Lower lobe of right lung (tissue), 2 donors: ENCODE measurements around the gene HEPACAM2. TPM values are rescaled to one million over a fixed set of nuclear protein-coding genes. Genes with fewer than 3 reads are reported as not detected.

Source experiments
- ATAC-seq, 2 donors: fragments of 200-7000 bp; cut with Tn5 transposase; one replicate each; pipeline ENCODE4 v1.9.1; 2020 to 2022; ENCODE audit warnings: mild to moderate bottlenecking in 2 of 2, moderate library complexity in 2 of 2
- DNase-seq: peaks from one replicate; pipeline ENCODE4 v3.0.0-alpha.2; 2020
- H3K27ac ChIP-seq: fragments of 200-600 bp; one replicate; pipeline ENCODE4 v1.8.0; 2022
- H3K27me3 ChIP-seq: fragments of 200-600 bp; one replicate; pipeline ENCODE4 v1.8.0; 2022; ENCODE audit warnings: low read depth
- H3K36me3 ChIP-seq: fragments of 200-600 bp; one replicate; pipeline ENCODE4 v1.8.0; 2022; ENCODE audit warnings: mild to moderate bottlenecking
- H3K4me1 ChIP-seq: fragments of 200-600 bp; one replicate; pipeline ENCODE4 v1.8.0; 2022
- H3K4me3 ChIP-seq: fragments of 200-600 bp; one replicate; pipeline ENCODE4 v1.8.0; 2022; ENCODE audit warnings: mild to moderate bottlenecking
- H3K9me3 ChIP-seq: fragments of 200-600 bp; one replicate; pipeline ENCODE4 v1.8.0; 2022
- intact Hi-C: fragments of 100-400 bp; cut with DNase I; formaldehyde crosslinking; loops from one replicate; pipeline ENCODE4 v1.11.0; 2022
- total RNA-seq: library from RNA; stranded (reverse); fragmentation: NEBNext Ultra II Directional; extraction: Animal tissue kit (Norgen Biotek cat#: 25700); gene quantifications from one replicate; pipeline ENCODE4 v1.2.1, GENCODE V29; 2021
- TF ChIP-seq, protein P1 (sequence below): fragments of 200-600 bp; IDR thresholded peaks from one replicate; pipeline ENCODE4 v1.8.0; 2022; ENCODE audit warnings: antibody characterized with exemption, mild to moderate bottlenecking
- donor health status: DM: no; HTN: yes; CAD: no; lungs with severe emphysema.

The HEPACAM2 gene
- total RNA-seq, 1 donor from 2014 or later: 0.18 TPM

DNA sequence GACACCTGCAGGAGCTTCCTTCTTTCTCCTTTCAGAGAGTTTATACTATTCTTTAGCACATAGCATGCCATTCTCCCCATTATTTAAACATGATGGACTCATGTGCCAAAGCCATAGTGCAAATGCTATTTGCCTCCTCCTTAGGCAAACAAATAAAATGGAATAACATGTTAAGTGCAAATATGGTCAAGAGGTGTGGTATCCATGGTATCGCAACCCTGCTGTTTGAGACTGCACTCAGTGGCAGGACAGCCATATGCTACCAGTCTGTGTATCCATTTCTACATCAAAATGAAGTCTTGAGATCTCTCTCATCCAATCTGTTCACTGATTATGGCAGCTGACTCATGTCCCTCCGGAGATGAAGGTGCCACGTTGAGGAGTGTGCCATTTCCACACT lies 22.8 kb downstream of the HEPACAM2 start:
- DNase-seq: no peak
- Histone ChIP-seq H3K36me3 (no peaks in the 10 kb centered on the region), H3K27me3 (no peaks in the 10 kb centered on the region), H3K4me1 (no peaks in the 10 kb centered on the region), H3K9me3 (no peaks in the 10 kb centered on the region), H3K27ac (no peak overlapping the region), H3K4me3 (no peak overlapping the region)
- intact Hi-C loops: no loop called here
- TF ChIP-seq, protein P1, sequence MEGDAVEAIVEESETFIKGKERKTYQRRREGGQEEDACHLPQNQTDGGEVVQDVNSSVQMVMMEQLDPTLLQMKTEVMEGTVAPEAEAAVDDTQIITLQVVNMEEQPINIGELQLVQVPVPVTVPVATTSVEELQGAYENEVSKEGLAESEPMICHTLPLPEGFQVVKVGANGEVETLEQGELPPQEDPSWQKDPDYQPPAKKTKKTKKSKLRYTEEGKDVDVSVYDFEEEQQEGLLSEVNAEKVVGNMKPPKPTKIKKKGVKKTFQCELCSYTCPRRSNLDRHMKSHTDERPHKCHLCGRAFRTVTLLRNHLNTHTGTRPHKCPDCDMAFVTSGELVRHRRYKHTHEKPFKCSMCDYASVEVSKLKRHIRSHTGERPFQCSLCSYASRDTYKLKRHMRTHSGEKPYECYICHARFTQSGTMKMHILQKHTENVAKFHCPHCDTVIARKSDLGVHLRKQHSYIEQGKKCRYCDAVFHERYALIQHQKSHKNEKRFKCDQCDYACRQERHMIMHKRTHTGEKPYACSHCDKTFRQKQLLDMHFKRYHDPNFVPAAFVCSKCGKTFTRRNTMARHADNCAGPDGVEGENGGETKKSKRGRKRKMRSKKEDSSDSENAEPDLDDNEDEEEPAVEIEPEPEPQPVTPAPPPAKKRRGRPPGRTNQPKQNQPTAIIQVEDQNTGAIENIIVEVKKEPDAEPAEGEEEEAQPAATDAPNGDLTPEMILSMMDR: no peak
- peak; percentile 21 to 37 for ATAC-seq

DNA sequence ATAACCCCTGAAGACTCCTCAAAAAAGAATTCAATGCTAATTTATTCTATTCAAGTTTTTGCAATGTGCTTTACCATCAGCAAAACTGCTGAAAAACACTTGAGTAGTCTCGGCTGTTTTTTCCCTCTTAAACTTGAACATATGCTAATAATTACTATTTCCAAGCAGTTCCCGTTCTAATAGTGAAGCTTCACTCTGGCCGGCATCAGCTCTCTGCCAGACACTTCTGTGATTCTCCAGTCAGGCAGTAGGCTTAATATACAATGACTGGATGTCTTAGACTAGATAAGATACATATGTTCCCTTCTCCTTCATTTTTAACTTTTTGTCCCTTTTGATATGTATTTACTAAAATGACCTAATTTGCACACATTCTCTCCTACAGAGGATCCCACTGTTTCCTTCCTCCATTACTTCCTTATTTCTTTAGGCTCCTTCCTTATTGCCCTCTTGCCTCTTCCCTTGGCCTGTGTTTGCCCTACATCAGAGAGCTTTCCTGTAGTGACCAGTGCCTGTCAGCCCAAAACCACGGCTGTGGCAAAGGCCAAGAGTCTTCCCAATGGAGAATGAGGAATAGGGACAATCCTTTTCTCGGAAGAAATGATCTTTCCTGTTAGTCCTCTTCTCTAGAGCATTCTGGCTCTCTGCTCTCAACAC lies 23.5 kb downstream of the HEPACAM2 start:
- no peaks in the 10 kb centered on the region for H3K36me3 ChIP-seq
- H3K4me3 ChIP-seq: no peak overlapping the region
- H3K4me1 ChIP-seq: no peaks in the 10 kb centered on the region
- TF ChIP-seq, protein P1: no peak
- H3K27ac ChIP-seq: no peak overlapping the region
- no peaks in the 10 kb centered on the region for H3K27me3 ChIP-seq
- ATAC-seq (no peak), DNase-seq (no peak)
- no peaks in the 10 kb centered on the region for H3K9me3 ChIP-seq
- intact Hi-C loops: no loop called here

DNA sequence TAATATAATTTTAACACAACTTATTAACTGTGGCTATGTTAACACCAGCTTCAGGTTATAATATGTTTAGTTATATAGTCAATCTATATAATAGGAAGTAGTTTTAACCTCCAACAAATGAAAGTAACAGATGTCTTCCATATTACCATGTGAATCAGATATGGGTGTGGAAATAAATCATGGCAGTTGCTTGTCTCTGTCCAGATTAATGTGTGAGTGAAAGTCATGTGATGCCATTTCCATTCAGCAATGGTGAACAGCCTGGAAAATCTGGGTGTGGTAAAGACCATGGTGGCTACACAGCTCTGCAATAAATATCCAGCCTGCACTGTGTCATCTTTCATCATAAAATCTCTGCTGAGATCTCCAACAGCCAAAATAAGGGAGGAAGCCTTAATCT lies 27.8 kb downstream of the HEPACAM2 start:
- intact Hi-C loops: no loop called here
- H3K27ac ChIP-seq: no peak overlapping the region
- TF ChIP-seq, protein P1: no peak
- no peaks in the 10 kb centered on the region for H3K9me3 ChIP-seq
- no peaks in the 10 kb centered on the region for H3K36me3 ChIP-seq
- DNase-seq (no peak), ATAC-seq (no peak)
- no peaks in the 10 kb centered on the region for H3K27me3 ChIP-seq
- H3K4me3 ChIP-seq: no peak overlapping the region
- no peaks in the 10 kb centered on the region for H3K4me1 ChIP-seq

DNA sequence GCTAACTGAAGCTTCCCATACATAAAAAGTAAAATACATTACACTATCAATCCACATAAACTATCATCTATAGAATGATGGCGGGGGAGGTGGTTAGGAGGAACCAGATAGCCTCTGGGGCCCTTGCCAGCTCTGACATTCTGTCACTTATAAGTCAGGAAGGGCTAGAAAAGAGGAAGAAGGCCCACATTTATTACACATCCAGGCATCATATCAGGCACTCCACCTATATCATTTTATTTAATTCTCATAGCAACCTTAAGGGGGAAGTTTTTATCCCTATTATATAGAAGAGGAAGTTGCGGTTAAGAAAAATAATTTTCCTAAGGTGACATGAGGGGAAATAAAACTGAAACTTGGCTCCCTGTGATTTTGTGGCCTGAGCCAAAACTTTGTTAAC lies 29.9 kb downstream of the HEPACAM2 start:
- no peak overlapping the region for H3K4me3 ChIP-seq
- ATAC-seq (peak; percentile 27 to 49), DNase-seq (peak; percentile 47)
- no peaks in the 10 kb centered on the region for H3K4me1 ChIP-seq
- intact Hi-C loops: no loop called here
- H3K9me3 ChIP-seq: no peaks in the 10 kb centered on the region
- TF ChIP-seq, protein P1: no peak
- no peak overlapping the region for H3K27ac ChIP-seq
- no peaks in the 10 kb centered on the region for H3K27me3 ChIP-seq
- no peaks in the 10 kb centered on the region for H3K36me3 ChIP-seq

DNA sequence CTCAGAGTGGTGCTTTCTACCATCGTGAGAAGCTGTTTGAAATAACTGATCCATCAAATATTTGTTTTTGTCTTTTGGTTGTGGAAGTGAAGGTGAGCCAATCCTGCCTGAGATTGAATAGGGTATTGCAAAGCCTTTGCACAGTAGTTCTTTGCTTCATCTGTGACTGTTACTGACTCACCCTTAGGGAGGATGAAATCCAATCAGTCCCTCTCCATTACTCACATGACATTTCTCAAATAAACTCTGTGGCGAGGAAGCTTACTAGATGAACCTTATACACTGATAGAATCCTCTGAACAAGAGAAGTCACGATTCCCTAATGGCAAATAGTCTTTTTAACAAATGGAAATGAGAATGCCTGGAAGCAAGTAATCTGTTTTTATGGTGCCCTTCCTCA lies 31.9 kb downstream of the HEPACAM2 start:
- TF ChIP-seq, protein P1: no peak
- intact Hi-C loops: no loop called here
- ATAC-seq: no peak
- H3K9me3 ChIP-seq: no peaks in the 10 kb centered on the region
- H3K27ac ChIP-seq: no peak overlapping the region
- no peaks in the 10 kb centered on the region for H3K27me3 ChIP-seq
- no peak for DNase-seq
- no peak overlapping the region for H3K4me3 ChIP-seq
- H3K4me1 ChIP-seq: no peaks in the 10 kb centered on the region
- no peaks in the 10 kb centered on the region for H3K36me3 ChIP-seq
